ENCODE data around the gene SETD5.
"Not testable (repeated sequence)": the region's sequence is repeated elsewhere in the genome, so short reads cannot be mapped to it uniquely, and the experiment has no call there.

The SETD5 gene

DNA sequence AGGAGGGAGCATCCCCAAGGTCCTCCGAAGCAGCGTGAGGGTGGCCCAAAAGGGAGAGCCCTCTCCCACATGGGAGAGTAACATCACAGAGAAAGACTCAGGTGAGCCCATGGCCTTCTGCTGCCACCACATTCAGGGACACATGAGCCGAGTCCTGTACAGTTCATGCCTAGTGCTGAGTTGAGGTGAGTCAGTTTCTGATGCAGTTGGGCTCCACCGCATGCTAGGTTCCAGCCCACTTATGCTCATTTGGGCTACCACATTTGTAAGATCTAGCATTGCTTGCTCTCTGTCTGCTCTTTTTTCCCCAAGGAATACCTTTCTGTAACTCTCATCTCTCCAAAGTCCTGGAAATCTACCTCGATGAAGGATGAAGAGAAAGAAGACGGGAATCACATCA is 77.1 kb downstream of the SETD5 start:
- DNase-seq: no peak

- DNase-seq: no peak
Measured at GRCh38 chr3:9476935-9477334, 79.5 kb downstream of the SETD5 start.

- no peak for DNase-seq
Measured at GRCh38 chr3:9480265-9480664, 82.8 kb downstream of the SETD5 start.

GRCh38 chr3:9485248-9485647 is 87.8 kb downstream of the SETD5 start:
- DNase-seq: no peak

DNA sequence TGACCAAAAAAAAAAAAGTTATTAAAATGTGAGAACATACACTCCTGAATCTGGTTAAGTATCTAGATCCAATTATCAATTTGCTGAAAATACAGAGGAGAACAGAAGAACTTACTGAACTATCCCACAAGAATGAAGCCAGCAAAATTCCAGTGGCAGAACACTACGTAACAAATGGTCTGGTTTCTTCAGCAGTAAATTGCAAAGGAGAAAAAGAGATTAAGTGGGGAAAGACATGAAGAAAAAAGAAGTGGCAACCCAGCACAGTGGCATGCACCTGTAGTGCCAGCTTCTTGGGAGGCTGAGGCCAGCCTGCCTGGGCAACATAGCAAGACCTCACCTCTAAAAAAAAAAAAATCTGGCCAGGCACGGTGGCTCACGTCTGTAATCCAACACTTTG is 94.1 kb downstream of the SETD5 start:
- no peak for DNase-seq

DNA sequence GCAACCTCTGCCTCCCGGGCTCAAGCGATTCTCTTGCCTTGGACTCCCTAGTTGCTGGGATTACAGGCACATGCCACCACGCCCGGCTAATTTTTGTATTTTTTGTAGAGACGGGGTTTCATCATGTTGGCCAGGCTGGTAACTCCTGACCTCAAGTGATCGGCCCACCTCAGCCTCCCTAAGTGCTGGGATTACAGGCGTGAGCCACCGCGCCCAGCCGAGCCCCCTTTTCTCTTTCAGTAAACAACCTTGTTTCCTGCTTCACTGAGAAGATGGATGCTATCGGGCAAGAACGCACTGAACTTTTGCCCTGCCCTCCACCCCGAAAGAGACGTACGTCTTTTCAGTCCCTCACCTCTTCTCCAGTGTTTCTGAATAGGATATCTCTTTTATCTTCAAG is 96.6 kb downstream of the SETD5 start:
- not testable (repeated sequence) for DNase-seq

- DNase-seq: no peak
Measured at GRCh38 chr3:9496893-9497292, 99.5 kb downstream of the SETD5 start.

- DNase-seq: peak; percentile 29
Measured at GRCh38 chr3:9497821-9498565, 100.6 kb downstream of the SETD5 start.

GRCh38 chr3:9498781-9499180 is 101.4 kb downstream of the SETD5 start:
- DNase-seq: no peak

- DNase-seq: no peak
Measured at GRCh38 chr3:9499455-9500107, 102.2 kb downstream of the SETD5 start.

- peak; percentile 47 for DNase-seq
Measured at GRCh38 chr3:9500108-9501050, 103.0 kb downstream of the SETD5 start.

DNA sequence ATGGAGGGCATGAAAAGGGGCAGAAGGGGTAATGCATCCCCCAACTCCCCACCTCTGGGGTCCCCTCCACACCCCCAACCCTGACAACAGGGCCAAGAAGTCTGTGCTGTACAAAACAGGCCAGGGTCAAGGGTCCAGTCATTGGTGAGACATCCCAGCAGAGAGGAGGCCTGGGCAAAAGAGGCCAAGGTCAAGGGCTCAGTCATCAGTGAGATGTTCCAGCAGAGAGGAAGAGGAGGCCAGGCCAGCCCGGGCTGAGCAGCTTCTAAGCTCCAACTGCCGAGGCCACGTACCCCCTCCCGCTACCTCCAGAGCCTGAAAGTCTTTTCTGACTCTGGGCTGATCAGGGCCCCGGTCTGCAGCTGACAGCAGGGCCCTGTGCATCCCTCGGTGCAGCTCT is 103.8 kb downstream of the SETD5 start:
- DNase-seq: no peak

DNA sequence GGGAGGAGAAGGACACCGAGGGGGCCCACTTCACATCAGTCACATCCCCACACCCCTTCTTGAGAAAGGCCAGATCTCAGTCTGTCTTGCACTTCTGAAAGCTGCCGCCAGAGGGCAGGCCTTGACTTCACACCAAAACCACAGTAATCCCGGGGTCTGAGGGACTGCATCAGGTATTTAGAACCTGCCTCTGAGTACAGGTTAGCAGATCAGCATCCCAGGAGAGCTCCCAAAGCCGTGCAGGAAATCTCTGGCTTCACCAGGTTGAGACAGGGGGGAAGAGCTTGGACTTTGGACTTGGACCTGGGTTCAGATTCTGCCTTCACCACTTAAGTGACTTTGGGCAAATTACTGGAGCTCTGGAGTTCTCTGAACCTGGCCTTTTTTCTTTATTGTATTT is 105.9 kb downstream of the SETD5 start:
- peak; percentile 52 for DNase-seq

DNA sequence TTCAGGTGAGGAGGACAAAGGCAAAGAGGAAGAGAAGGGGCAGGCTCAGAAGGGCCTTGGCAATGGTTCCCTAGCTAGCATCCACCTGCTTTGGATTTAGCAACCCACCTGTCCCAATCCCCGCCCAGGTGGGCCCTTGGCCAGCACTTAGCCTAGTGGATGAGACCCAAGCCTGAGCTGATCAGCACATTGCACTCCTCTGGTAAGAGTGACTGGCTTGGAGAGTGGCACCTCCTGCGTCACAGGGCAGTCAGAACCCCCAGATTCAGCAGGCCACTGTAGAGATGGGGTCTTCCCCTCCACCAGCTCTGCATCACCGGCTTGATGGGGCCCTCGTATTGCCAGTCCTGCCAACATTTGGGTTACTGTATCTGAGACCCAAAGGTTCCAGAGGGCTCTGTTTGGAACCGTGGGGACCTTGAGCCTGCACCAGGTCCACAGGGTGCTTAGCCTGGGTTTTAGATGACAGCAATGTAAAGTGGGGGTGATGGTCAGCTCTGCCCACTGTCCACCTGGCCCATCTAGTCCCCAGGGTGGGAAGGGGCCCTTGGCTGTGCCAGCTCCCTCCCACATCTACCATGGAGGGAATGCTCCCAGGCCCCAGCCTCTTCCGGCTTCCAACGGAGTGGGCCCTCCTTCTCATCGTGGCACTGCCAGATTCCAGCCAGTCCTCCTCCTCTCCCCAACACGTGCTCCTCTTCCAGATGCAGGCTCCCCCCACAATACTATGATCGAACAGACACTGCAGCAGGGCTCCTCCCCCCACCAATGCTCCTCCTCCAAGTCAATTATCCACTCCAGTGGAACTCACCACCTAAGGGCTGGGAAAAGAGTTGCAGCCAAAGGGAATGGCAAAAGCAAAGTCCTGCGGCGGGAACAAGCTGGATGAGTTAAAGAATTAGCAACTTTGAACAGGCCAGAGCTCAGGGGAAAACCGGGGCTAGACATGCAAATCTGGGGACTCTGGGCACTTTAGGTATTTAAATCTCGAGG is 110.5 kb downstream of the SETD5 start:
- DNase-seq: no peak

DNA sequence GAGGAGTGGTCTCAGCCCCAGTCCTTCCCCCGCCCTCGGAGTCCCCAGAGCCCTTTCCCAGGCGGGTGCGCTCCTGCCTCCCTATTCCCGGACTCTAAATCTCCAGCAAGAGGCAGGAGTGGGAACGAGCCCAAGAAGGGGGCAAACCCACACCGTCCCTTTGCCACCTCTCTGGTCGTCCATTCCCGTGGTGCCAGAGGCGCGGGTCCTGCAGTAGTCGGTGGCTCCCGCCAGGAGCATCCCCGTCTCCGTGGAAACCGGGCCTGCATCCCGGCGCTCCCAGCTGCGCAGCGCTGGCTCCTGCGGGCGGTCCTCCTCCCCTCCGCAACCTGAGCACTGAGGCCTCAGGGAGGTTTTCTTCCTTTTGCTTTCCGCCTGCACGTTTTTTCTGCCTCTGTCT is 111.4 kb downstream of the SETD5 start:
- no peak for DNase-seq

DNA sequence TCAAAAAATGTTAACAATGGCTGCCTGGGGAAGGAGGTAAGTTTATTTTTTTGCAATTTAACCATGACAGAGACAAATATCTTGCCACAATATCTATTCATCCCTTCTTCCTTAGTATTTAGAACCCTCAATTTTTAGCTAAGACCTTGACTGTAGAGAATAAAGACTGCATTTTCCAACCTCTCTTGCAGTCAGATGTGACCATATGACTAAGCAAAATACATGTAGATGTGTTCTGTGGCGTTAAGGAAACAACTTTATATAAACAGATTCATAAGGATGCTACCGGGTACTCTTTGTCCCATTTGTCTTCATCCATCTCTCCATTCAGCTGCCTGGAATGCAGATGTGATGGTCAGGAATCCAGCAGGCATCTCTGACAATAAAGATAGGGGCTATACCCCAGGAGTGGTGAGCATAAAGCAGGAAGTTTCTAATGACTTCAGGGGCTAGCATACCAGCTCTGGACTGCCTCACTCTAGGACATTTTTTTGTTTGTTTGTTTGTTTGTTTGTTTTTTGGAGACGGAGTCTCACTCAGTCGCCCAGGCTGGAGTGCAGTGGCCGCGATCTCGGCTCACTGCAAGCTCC is 115.1 kb downstream of the SETD5 start:
- DNase-seq: no peak

DNA sequence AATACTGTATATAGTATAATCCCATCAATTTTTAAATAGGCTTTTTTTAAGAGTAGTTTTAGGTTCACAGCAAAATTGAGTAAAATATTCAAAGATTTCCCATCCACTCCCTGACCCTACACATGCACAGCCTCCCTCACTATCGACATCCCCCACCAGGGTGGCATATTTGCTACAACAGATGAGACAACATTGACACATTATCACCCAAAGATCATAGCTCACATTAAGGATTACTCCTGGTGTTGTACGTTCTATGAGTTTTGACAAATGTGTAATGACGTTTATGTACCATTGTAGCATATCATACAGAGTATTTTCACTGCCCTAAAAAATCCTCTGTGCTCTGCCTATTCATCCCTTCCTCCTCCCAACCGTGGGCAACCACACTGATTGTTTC is 116.9 kb downstream of the SETD5 start:
- DNase-seq: no peak

DNA sequence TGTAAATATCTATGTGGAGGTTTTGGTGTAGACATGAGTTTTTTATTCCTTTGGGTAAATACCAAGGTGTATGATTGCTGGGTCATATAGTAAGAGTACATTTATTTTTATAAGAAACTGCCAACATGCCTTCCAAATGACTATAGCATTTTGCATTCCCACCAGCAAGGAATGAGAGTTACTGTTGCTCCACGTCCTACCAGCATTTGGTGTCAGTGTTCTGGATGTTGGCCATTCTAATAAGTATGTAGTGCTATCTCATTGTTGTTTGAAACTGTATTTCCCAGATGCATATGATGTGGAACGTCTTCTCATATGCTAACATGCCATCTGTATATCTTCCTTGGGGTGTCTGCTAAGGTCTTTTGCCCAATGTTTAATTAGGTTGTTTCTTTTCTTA is 117.5 kb downstream of the SETD5 start:
- no peak for DNase-seq

DNA sequence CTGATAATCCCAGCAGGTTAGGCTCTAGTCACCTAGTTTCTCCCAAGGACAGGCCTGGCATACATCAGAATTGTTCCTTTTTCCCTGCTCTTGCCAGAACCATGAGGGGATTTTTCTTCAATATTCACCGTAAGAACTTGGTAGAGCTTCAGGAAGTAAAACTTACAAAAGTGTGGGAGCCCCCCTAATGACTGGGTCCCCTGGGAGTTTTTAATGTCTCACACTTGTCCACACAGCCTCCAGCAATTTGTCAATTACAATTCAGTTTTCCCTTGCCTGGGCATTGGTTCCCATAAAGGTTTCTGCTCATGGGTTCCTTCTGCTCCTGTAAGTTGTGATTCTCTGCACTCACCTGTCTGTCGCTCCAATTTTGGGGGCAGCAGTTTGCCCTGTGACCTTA is 127.7 kb downstream of the SETD5 start:
- no peak for DNase-seq
